Measurements from ENCODE around the gene FANCM. TPM values are rescaled to one million over a fixed set of nuclear protein-coding genes. Genes with fewer than 3 reads are reported as not detected.
"Not testable (repeated sequence)": the region's sequence is repeated elsewhere in the genome, so short reads cannot be mapped to it uniquely, and the experiment has no call there.

The FANCM gene
- total RNA-seq, 1 experiment from 2014 or later, result 20.8 TPM

- no peak for DNase-seq (ENCODE audit: low spot score)
- ChIA-PET CTCF (no interaction called here), POLR2A (ENCODE audit: low non-redundant PET) (no interaction called here)
- Histone ChIP-seq H3K27me3 (replicated peaks; ENCODE audit: insufficient read depth, low read depth, low read length, poor library complexity) (no peaks in the 10 kb centered on the region), H3K27ac (ENCODE audit: low read depth, low read length, poor library complexity, severe bottlenecking) (no peak overlapping the region), H3K36me3 (ENCODE audit: insufficient read depth, low read length, poor library complexity, severe bottlenecking) (peaks cover 62% of the 10 kb centered on the region), H3K4me3 (ENCODE audit: low read depth, low read length, poor library complexity, severe bottlenecking) (no peak overlapping the region), H3K4me1 (ENCODE audit: insufficient read depth, low read length, poor library complexity, severe bottlenecking) (no peaks in the 10 kb centered on the region), H3K9me3 (ENCODE audit: low read depth, low read length, poor library complexity, severe bottlenecking) (no peaks in the 10 kb centered on the region)
- no peak for TF ChIP-seq CTCF (conservative IDR thresholded peaks at IDR 0.05; ENCODE audit: low read depth, low read length)
- TF ChIP-seq EZH2 (IDR thresholded peaks at IDR 0.05; ENCODE audit: borderline replicate concordance, low read depth, low read length, poor library complexity, severe bottlenecking), result no peak
- no TSS peak for BruUV-seq (replicated peaks)
- intact Hi-C loops (cut with micrococcal nuclease; ENCODE audit: unreplicated experiment), result no loop called here
These were observed 76.5 kb downstream of the FANCM start for GRCh38 chr14:45212231-45212630.

GRCh38 chr14:45213716-45214115 lies 78.0 kb downstream of the FANCM start:
- POLR2A ChIA-PET (ENCODE audit: low non-redundant PET), result not testable (repeated sequence)

GRCh38 chr14:45214341-45214740 lies 78.6 kb downstream of the FANCM start:
- POLR2A ChIA-PET (ENCODE audit: low non-redundant PET); H3K27me3 ChIP-seq (replicated peaks; ENCODE audit: insufficient read depth, low read depth, low read length, poor library complexity); BruUV-seq (replicated peaks); H3K27ac ChIP-seq (ENCODE audit: low read depth, low read length, poor library complexity, severe bottlenecking); intact Hi-C loops (cut with micrococcal nuclease; ENCODE audit: unreplicated experiment); CTCF ChIA-PET; H3K4me3 ChIP-seq (ENCODE audit: low read depth, low read length, poor library complexity, severe bottlenecking); DNase-seq (ENCODE audit: low spot score); H3K9me3 ChIP-seq (ENCODE audit: low read depth, low read length, poor library complexity, severe bottlenecking); H3K4me1 ChIP-seq (ENCODE audit: insufficient read depth, low read length, poor library complexity, severe bottlenecking): not testable (repeated sequence)
- peaks cover 53% of the 10 kb centered on the region for H3K36me3 ChIP-seq (ENCODE audit: insufficient read depth, low read length, poor library complexity, severe bottlenecking)

More at GRCh38 chr14:45213716-45214115, 78.0 kb downstream of the FANCM start:
- H3K36me3 ChIP-seq (ENCODE audit: insufficient read depth, low read length, poor library complexity, severe bottlenecking), result peaks cover 58% of the 10 kb centered on the region
- intact Hi-C loops (cut with micrococcal nuclease; ENCODE audit: unreplicated experiment); H3K4me1 ChIP-seq (ENCODE audit: insufficient read depth, low read length, poor library complexity, severe bottlenecking); H3K4me3 ChIP-seq (ENCODE audit: low read depth, low read length, poor library complexity, severe bottlenecking); DNase-seq (ENCODE audit: low spot score); H3K27me3 ChIP-seq (replicated peaks; ENCODE audit: insufficient read depth, low read depth, low read length, poor library complexity); CTCF ChIA-PET; H3K27ac ChIP-seq (ENCODE audit: low read depth, low read length, poor library complexity, severe bottlenecking); BruUV-seq (replicated peaks); H3K9me3 ChIP-seq (ENCODE audit: low read depth, low read length, poor library complexity, severe bottlenecking): not testable (repeated sequence)

- Histone ChIP-seq H3K27ac (ENCODE audit: low read depth, low read length, poor library complexity, severe bottlenecking) (no peak overlapping the region), H3K4me3 (ENCODE audit: low read depth, low read length, poor library complexity, severe bottlenecking) (no peak overlapping the region), H3K4me1 (ENCODE audit: insufficient read depth, low read length, poor library complexity, severe bottlenecking) (no peaks in the 10 kb centered on the region), H3K9me3 (ENCODE audit: low read depth, low read length, poor library complexity, severe bottlenecking) (no peaks in the 10 kb centered on the region), H3K27me3 (replicated peaks; ENCODE audit: insufficient read depth, low read depth, low read length, poor library complexity) (no peaks in the 10 kb centered on the region), H3K36me3 (ENCODE audit: insufficient read depth, low read length, poor library complexity, severe bottlenecking) (peaks cover 66% of the 10 kb centered on the region)
- POLR2A ChIA-PET (ENCODE audit: low non-redundant PET), result no interaction called here
- intact Hi-C loops (cut with micrococcal nuclease; ENCODE audit: unreplicated experiment), result no loop called here
- CTCF ChIA-PET, result no interaction called here
- BruUV-seq (replicated peaks), result no TSS peak
- no peak for DNase-seq (ENCODE audit: low spot score)
- TF ChIP-seq CTCF (conservative IDR thresholded peaks at IDR 0.05; ENCODE audit: low read depth, low read length), result no peak
- TF ChIP-seq EZH2 (IDR thresholded peaks at IDR 0.05; ENCODE audit: borderline replicate concordance, low read depth, low read length, poor library complexity, severe bottlenecking), result no peak
These were observed 86.9 kb downstream of the FANCM start for GRCh38 chr14:45222485-45223262.

All from A673 (cell line).